H1 (cell line): ENCODE results near the gene TMEM114. TPM values are rescaled to one million over a fixed set of nuclear protein-coding genes. Genes with fewer than 3 reads are reported as not detected.

Source experiments
- ASH2L ChIP-seq: fragments of 200-600, 300-600 bp; sonication (generic); IDR thresholded peaks from one replicate; pipeline ENCODE4 v1.7.1; 2017; ENCODE audit warnings: low read length
- ATF2 ChIP-seq: IDR thresholded peaks from 2 replicates; pipeline ENCODE4 v1.6.1; 2012; ENCODE audit warnings: low read length, inconsistent platforms
- BACH1 ChIP-seq: IDR thresholded peaks from 2 replicates; pipeline ENCODE4 v1.6.1; 2012; ENCODE audit warnings: low read length, improper control_type of control experiment
- CBX8 ChIP-seq: fragments of 300-800, 300-1000 bp; sonication (generic); IDR thresholded peaks from 2 replicates; pipeline ENCODE4 v1.7.1; 2016; ENCODE audit warnings: low read depth, low read length, borderline replicate concordance
- CEBPB ChIP-seq: IDR thresholded peaks from 2 replicates; pipeline ENCODE4 v1.6.1; 2012; ENCODE audit warnings: low read depth, low read length
- CTBP2 ChIP-seq: IDR thresholded peaks from 2 replicates; pipeline ENCODE4 v1.7.0; 2011; ENCODE audit warnings: borderline replicate concordance, mild to moderate bottlenecking, moderate library complexity, mixed read lengths, low read length; ENCODE audit not compliant: insufficient read depth, insufficient read length
- E2F6 ChIP-seq: IDR thresholded peaks from 2 replicates; pipeline ENCODE4 v1.6.1; 2012; ENCODE audit warnings: inconsistent platforms
- FOSL1 ChIP-seq: IDR thresholded peaks from 2 replicates; pipeline ENCODE4 v1.6.1; 2011; ENCODE audit warnings: mild to moderate bottlenecking, low read depth, low read length, moderate library complexity; ENCODE audit not compliant: insufficient read depth
- HDAC2 ChIP-seq, 2 experiments: fragments of 300-600 bp in 1 of 2; sonication (generic) in 1 of 2; IDR thresholded peaks; 2 replicates each; pipeline ENCODE4 v1.6.1; 2011 to 2012; ENCODE audit warnings: low read depth in 2 of 2, low read length in 2 of 2, mild to moderate bottlenecking in 2 of 2, moderate library complexity in 2 of 2, borderline replicate concordance in 1 of 2, inconsistent platforms in 1 of 2
- KDM4A ChIP-seq: IDR thresholded peaks from one replicate; pipeline ENCODE4 v1.7.1; 2012; ENCODE audit warnings: low read depth, mild to moderate bottlenecking, moderate library complexity, low read length, inconsistent platforms; ENCODE audit not compliant: severe bottlenecking
- POU5F1 ChIP-seq: IDR thresholded peaks from 2 replicates; pipeline ENCODE4 v1.6.1; 2011; ENCODE audit warnings: low read depth, mild to moderate bottlenecking, low read length, moderate library complexity
- RBBP5 ChIP-seq: IDR thresholded peaks from 2 replicates; pipeline ENCODE4 v1.7.1; 2012; ENCODE audit warnings: low read depth, mild to moderate bottlenecking, inconsistent platforms, low read length, moderate library complexity, borderline replicate concordance
- RNF2 ChIP-seq: fragments of 200-900, 300-1000 bp; sonication (generic); IDR thresholded peaks from 2 replicates; pipeline ENCODE4 v1.7.1; 2016; ENCODE audit warnings: borderline replicate concordance, low read depth, mild to moderate bottlenecking, antibody characterized with exemption, low read length; ENCODE audit not compliant: poor library complexity, severe bottlenecking; ENCODE audit errors: missing control alignments
- SAP30 ChIP-seq: fragments of 300-600 bp; sonication (generic); IDR thresholded peaks from 2 replicates; pipeline ENCODE4 v1.7.1; 2012; ENCODE audit warnings: low read length, moderate library complexity, mild to moderate bottlenecking, inconsistent platforms; ENCODE audit not compliant: insufficient read depth, insufficient replicate concordance
- SIN3A ChIP-seq, 2 experiments: IDR thresholded peaks in 1 of 2; conservative IDR thresholded peaks in 1 of 2; 2 replicates each; pipeline ENCODE4 v1.6.1; 2011 to 2012; ENCODE audit warnings: low read length in 2 of 2, improper control_type of control experiment in 1 of 2, low read depth in 1 of 2, mild to moderate bottlenecking in 1 of 2
- SIRT6 ChIP-seq: IDR thresholded peaks from one replicate; pipeline ENCODE4 v1.7.1; 2012; ENCODE audit warnings: low read length, inconsistent platforms
- SP4 ChIP-seq: IDR thresholded peaks from 2 replicates; pipeline ENCODE4 v1.6.1; 2012; ENCODE audit warnings: low read length, inconsistent platforms
- TAF1 ChIP-seq: IDR thresholded peaks from 2 replicates; pipeline ENCODE4 v1.6.1; 2011; ENCODE audit warnings: mild to moderate bottlenecking, low read depth, low read length
- TEAD4 ChIP-seq: IDR thresholded peaks from 2 replicates; pipeline ENCODE4 v1.6.1; 2012; ENCODE audit warnings: low read depth, low read length, inconsistent platforms, mixed read lengths
- polyA plus RNA-seq, 7 experiments: library from polyadenylated mRNA; depleted of rRNA in 3 of 7; stranded (reverse) in 5 of 7; unstranded in 2 of 7; fragments of >200 nt in 5 of 7; fragments of 200-250 nt in 2 of 7; gene quantifications; 1 replicate in 5 of 7; 2 replicates in 1 of 7; 4 replicates in 1 of 7; pipeline versions ENCODE4 v1.2.1 to v1.2.3, GENCODE V29; 2011 to 2013; ENCODE audit warnings: missing spikeins in 2 of 7, mixed read lengths in 2 of 7
- total RNA-seq: library from RNA; stranded (reverse); fragmentation: NEBNext Ultra II Directional; extraction: Animal tissue kit (Norgen Biotek cat#: 25700); gene quantifications from 2 replicates; pipeline ENCODE4 v1.2.1, GENCODE V29; 2021

TMEM114 gene
- total and polyA plus RNA-seq, 2 of the 8 experiments (the other 6 are each of a cell fraction or from before 2014, with no cell fraction given): 1.6 to 2.9 TPM

- TF ChIP-seq RNF2: no peak
- no peak for TF ChIP-seq ATF2
- TF ChIP-seq SIRT6: no peak
- TF ChIP-seq CEBPB: 0 out of 2 replicates have a peak, but pooled peaks have one; percentile 1
- TF ChIP-seq CBX8: no peak
- no peak for TF ChIP-seq KDM4A
- TF ChIP-seq CTBP2: peak; percentile 30
- TF ChIP-seq SP4: no peak
- TF ChIP-seq SIN3A (conservative IDR thresholded peaks at IDR 0.05 in 1 of 2, IDR thresholded peaks at IDR 0.05 in 1 of 2; ENCODE audit: low read depth in 1 of 2, low read length in 2 of 2): no peak
- TF ChIP-seq BACH1: no peak
- no peak for TF ChIP-seq RBBP5
- TF ChIP-seq POU5F1: no peak
- 0 out of 2 replicates have a peak, but pooled peaks have one; percentile 21 for TF ChIP-seq E2F6
- peak in 1 of 2 experiments; percentile 78; a peak in 1 of 4 replicates for TF ChIP-seq HDAC2 (IDR thresholded peaks at IDR 0.05; ENCODE audit: borderline replicate concordance in 1 of 2, low read depth in 2 of 2, low read length in 2 of 2)
- no peak for TF ChIP-seq TEAD4
- 0 out of 2 replicates have a peak, but pooled peaks have one; percentile 44 for TF ChIP-seq TAF1
- TF ChIP-seq FOSL1: no peak
- no peak for TF ChIP-seq ASH2L
- no peak for TF ChIP-seq SAP30
These were observed 24.8 kb downstream of the TMEM114 start (continued) for GRCh38 chr16:8565498-8565897.
